Measurements from ENCODE around the gene SSR2. TPM values are rescaled to one million over a fixed set of nuclear protein-coding genes. Genes with fewer than 3 reads are reported as not detected.

The SSR2 gene
- total and polyA plus RNA-seq, 8 donors: 160 to 243 (median 202) TPM

DNA sequence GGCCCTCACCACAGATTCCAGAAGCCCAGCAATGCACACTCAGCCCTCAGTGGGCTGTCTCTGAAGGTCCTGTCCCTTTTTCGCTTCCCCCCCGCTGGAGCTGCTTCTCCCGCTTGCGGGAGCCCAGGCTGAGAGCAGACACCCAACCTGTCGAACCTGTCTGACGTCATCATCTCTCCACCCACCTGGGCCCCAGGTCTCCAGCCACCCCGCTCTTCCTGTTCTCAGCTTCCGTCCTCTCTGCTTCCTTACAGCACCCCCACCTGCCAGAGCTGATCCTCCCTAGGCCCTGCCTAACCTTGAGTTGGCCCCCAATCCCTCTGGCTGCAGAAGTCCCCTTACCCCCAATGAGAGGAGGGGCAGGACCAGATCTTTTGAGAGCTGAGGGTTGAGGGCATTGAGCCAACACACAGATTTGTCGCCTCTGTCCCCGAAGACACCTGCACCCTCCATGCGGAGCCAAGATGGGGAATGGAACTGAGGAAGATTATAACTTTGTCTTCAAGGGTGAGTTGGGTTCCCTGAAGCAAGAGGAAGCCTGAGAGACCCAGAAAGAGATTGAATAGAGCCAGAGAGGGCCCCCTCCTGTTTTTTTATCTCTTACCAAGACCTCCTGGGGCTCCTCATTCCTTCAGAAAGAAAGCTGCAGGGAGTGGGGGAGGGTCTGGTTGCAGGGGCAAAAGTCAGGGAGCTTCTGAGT is 40.3 kb upstream of the SSR2 start, which contains the start of gene RAB25:
TSS of gene RAB25 (plus strand) at position 224 of the 700 bp plus-strand sequence. CDS start at position 465, 241 bp downstream.
- peak within 1 kb of the TSS; percentile 53 to 76 (median 67) for H3K27ac ChIP-seq
- peak within 1 kb of the TSS; percentile 26 to 53 (median 40) for H3K4me3 ChIP-seq
- H3K4me1 ChIP-seq: peaks cover 0 to 6% (median under 1%) of the 10 kb centered on the region in 3 donors
- intact Hi-C loops (cut with DNase I): no loop called here
- no peaks in the 10 kb centered on the region for H3K9me3 ChIP-seq
- DNase-seq (peak; percentile 75 to 91 (median 88)), FAIRE-seq (no peak), ATAC-seq (peak; percentile 95 to 98 (median 98))
- no peak for TF ChIP-seq CTCF (IDR thresholded peaks at IDR 0.05)
- H3K36me3 ChIP-seq: no peaks in the 10 kb centered on the region
- H3K27me3 ChIP-seq: no peaks in the 10 kb centered on the region
- WGBS, 2 donors: 9 to 14% methylated on average over 11 of the region's 11 CpGs

- WGBS, 2 donors: 96 to 100% methylated on average over 1 of the region's 1 CpG
- FAIRE-seq: no peak
- no peaks in the 10 kb centered on the region for H3K27me3 ChIP-seq
- peaks cover 0 to 12% (median 8%) of the 10 kb centered on the region in 3 donors for H3K4me1 ChIP-seq
- no peaks in the 10 kb centered on the region for H3K36me3 ChIP-seq
- no peak for TF ChIP-seq CTCF (IDR thresholded peaks at IDR 0.05)
- H3K4me3 ChIP-seq: no peak overlapping the region
- H3K27ac ChIP-seq: no peak overlapping the region
- intact Hi-C loops (cut with DNase I): no loop called here
- H3K9me3 ChIP-seq: no peaks in the 10 kb centered on the region
- no peak for DNase-seq
- no peak for ATAC-seq
Measured at GRCh38 chr1:156056326-156056849, 35.6 kb upstream of the SSR2 start.

GRCh38 chr1:156055281-156056048 is 34.7 kb upstream of the SSR2 start:
- no peak for FAIRE-seq
- intact Hi-C loops (cut with DNase I): no loop called here
- no peak for DNase-seq

GRCh38 chr1:156054500-156055280 is 33.9 kb upstream of the SSR2 start, which contains the start of gene LAMTOR2:
TSS of gene LAMTOR2 (plus strand) at chr1:156054782. CDS start at chr1:156054890, 108 bp downstream.
- peak; percentile 88 to 94 (median 90) for ATAC-seq
- peaks cover 0 to 12% (median 8%) of the 10 kb centered on the region in 3 donors for H3K4me1 ChIP-seq
- FAIRE-seq: peak; percentile 66
- 0% methylated on average over 52 to 53 of the region's 53 CpGs for WGBS, 2 donors
- intact Hi-C loops (cut with DNase I): no loop called here
- DNase-seq: peak; percentile 95 to 98 (median 98)
- peak within 1 kb of the TSS; percentile 89 to 92 (median 90) for H3K27ac ChIP-seq
- H3K4me3 ChIP-seq: peak within 1 kb of the TSS; percentile 57 to 99 (median 92)
- H3K36me3 ChIP-seq: no peaks in the 10 kb centered on the region
- no peaks in the 10 kb centered on the region for H3K27me3 ChIP-seq
- no peak for TF ChIP-seq CTCF (IDR thresholded peaks at IDR 0.05)
- H3K9me3 ChIP-seq: no peaks in the 10 kb centered on the region

More at GRCh38 chr1:156055281-156056048, 34.7 kb upstream of the SSR2 start:
- Histone ChIP-seq H3K4me3 (peak overlapping the region; percentile 57 to 99 (median 92)), H3K4me1 (peaks cover 0 to 12% (median 8%) of the 10 kb centered on the region in 3 donors), H3K27ac (peak overlapping the region; percentile 89 to 92 (median 90)), H3K27me3 (no peaks in the 10 kb centered on the region), H3K9me3 (no peaks in the 10 kb centered on the region), H3K36me3 (no peaks in the 10 kb centered on the region)
- ATAC-seq: no peak
- TF ChIP-seq CTCF (IDR thresholded peaks at IDR 0.05): no peak
- WGBS, 2 donors: 18 to 22% methylated on average over 17 of the region's 17 CpGs

Data from pancreas (tissue), 10 donors.